Panc1 (cell line): ENCODE measurements around the gene PLEKHG2. TPM values are rescaled to one million over a fixed set of nuclear protein-coding genes. Genes with fewer than 3 reads are reported as not detected.

Experiments
- ATAC-seq: fragments of 200-7000 bp; cut with Tn5 transposase; 2 replicates; pipeline ENCODE4 v1.9.1; 2020; ENCODE audit warnings: mild to moderate bottlenecking, moderate library complexity
- BruUV-seq: library from RNA; stranded (reverse); fragments of 400-500 nt; replicated peaks from 2 replicates; lab custom pipeline; 2021; lab: Mats Ljungman, UMichigan
- CTCF ChIA-PET: fragments of 300-600 bp; sonication (Branson Sonifier 250); formaldehyde crosslinking; loops from one replicate; lab custom pipeline; 2022; ENCODE audit warnings: antibody characterized with exemption; lab: Charles Lee
- POLR2A ChIA-PET: fragments of 300-600 bp; sonication (Branson Sonifier 250); formaldehyde crosslinking; loops from one replicate; lab custom pipeline; 2022; ENCODE audit warnings: antibody characterized with exemption; lab: Charles Lee
- DNase-seq: peaks from one replicate; pipeline ENCODE4 v3.0.0-alpha.2; 2010; ENCODE audit warnings: low read depth, low spot score
- H3K27ac ChIP-seq: 2 replicates; pipeline ENCODE4 v1.5.1; 2011; ENCODE audit warnings: mild to moderate bottlenecking, low read length, inconsistent platforms
- H3K27me3 ChIP-seq: fragments of 200-500 bp; sonication (Bioruptor generic); 2 replicates; pipeline ENCODE4 v1.6.0; 2014; ENCODE audit warnings: low read length, inconsistent platforms; ENCODE audit not compliant: control insufficient read depth, insufficient read depth
- H3K36me3 ChIP-seq: fragments of 200-500 bp; sonication (Bioruptor generic); 2 replicates; pipeline ENCODE4 v1.5.1; 2014; ENCODE audit warnings: inconsistent platforms, mild to moderate bottlenecking, low read length, moderate library complexity; ENCODE audit not compliant: control insufficient read depth, insufficient read depth
- H3K4me1 ChIP-seq: 2 replicates; pipeline ENCODE4 v1.5.1; 2011; ENCODE audit warnings: inconsistent platforms, mild to moderate bottlenecking, low read length, moderate library complexity; ENCODE audit not compliant: control insufficient read depth, insufficient read depth
- H3K4me3 ChIP-seq, 2 experiments: 2 replicates each; pipeline ENCODE4 v1.5.1; 2011 to 2012; ENCODE audit warnings: low read depth in 2 of 2, low read length in 2 of 2, mild to moderate bottlenecking in 2 of 2, inconsistent platforms in 1 of 2, moderate library complexity in 1 of 2
- H3K9me3 ChIP-seq: fragments of 200-500 bp; sonication (Bioruptor generic); 2 replicates; pipeline ENCODE4 v1.5.1; 2014; ENCODE audit warnings: low read depth, mild to moderate bottlenecking, inconsistent platforms, low read length, moderate library complexity; ENCODE audit not compliant: control insufficient read depth, insufficient read depth
- POLR2AphosphoS5 ChIP-seq: IDR thresholded peaks from 2 replicates; pipeline ENCODE4 v1.6.1; 2012; ENCODE audit warnings: mild to moderate bottlenecking, low read depth, low read length, moderate library complexity
- SIN3A ChIP-seq: IDR thresholded peaks from 2 replicates; pipeline ENCODE4 v1.6.1; 2012; ENCODE audit warnings: low read depth, mild to moderate bottlenecking, low read length, moderate library complexity, borderline replicate concordance; ENCODE audit not compliant: insufficient read depth
- TCF7L2 ChIP-seq: IDR thresholded peaks from 2 replicates; pipeline ENCODE4 v1.6.1; 2011; ENCODE audit warnings: mild to moderate bottlenecking, low read depth, low read length, inconsistent platforms
- in situ Hi-C: cut with HindIII; loops from 2 replicates; pipeline ENCODE4 v1.10.0; 2016; ENCODE audit warnings: low sequenced_read_pairs, low pct_unique_long_range_greater_than_20kb
- intact Hi-C: fragments of 100-400 bp; cut with micrococcal nuclease; formaldehyde crosslinking; loops from one replicate; pipeline ENCODE4 v1.10.0; 2022; ENCODE audit not compliant: unreplicated experiment
- total RNA-seq: library from RNA; stranded (reverse); gene quantifications from one replicate; pipeline ENCODE4 v1.2.1, GENCODE V29; 2021; ENCODE audit not compliant: unreplicated experiment
- TF ChIP-seq, protein P1 (sequence below), 2 experiments: IDR thresholded peaks; 2 replicates each; pipeline ENCODE4 v1.6.1; 2011 to 2012; ENCODE audit warnings: low read depth in 2 of 2, control low read depth in 1 of 2, low read length in 1 of 2, mild to moderate bottlenecking in 1 of 2, moderate library complexity in 1 of 2; ENCODE audit not compliant: insufficient read depth in 1 of 2
- TF ChIP-seq, protein P2 (sequence below): fragments of 450-650 bp; IDR thresholded peaks from 2 replicates; pipeline ENCODE4 v1.5.1; 2017; ENCODE audit warnings: mild to moderate bottlenecking

The PLEKHG2 gene
- total RNA-seq, 1 experiment from 2014 or later: 1,988 TPM

DNA sequence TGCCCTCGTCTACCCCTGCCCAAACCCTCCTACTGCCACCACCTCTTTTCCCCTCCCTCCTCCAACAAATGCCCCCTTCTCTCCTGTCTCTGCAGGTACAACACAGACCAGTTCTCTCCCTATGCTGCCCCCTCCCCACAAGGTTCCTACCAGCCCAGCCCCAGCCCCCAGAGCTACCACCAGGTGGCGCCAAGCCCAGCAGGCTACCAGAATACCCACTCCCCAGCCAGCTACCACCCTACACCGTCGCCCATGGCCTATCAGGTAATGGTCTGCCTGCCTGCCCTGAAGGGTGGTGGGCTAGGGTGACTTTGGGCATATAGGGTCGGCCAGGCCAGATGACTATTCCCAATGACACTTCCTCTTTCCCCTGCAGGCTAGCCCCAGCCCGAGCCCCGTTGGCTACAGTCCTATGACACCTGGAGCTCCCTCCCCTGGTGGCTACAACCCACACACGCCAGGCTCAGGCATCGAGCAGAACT lies 61.7 kb downstream of the PLEKHG2 start:
- Histone ChIP-seq H3K36me3 (peaks cover 75% of the 10 kb centered on the region), H3K4me3 (no peak overlapping the region), H3K27ac (no peak overlapping the region), H3K27me3 (no peaks in the 10 kb centered on the region), H3K9me3 (no peaks in the 10 kb centered on the region), H3K4me1 (no peaks in the 10 kb centered on the region)
- TF ChIP-seq SIN3A (no peak), POLR2AphosphoS5 (no peak), TCF7L2 (no peak)
- TF ChIP-seq, protein P1, sequence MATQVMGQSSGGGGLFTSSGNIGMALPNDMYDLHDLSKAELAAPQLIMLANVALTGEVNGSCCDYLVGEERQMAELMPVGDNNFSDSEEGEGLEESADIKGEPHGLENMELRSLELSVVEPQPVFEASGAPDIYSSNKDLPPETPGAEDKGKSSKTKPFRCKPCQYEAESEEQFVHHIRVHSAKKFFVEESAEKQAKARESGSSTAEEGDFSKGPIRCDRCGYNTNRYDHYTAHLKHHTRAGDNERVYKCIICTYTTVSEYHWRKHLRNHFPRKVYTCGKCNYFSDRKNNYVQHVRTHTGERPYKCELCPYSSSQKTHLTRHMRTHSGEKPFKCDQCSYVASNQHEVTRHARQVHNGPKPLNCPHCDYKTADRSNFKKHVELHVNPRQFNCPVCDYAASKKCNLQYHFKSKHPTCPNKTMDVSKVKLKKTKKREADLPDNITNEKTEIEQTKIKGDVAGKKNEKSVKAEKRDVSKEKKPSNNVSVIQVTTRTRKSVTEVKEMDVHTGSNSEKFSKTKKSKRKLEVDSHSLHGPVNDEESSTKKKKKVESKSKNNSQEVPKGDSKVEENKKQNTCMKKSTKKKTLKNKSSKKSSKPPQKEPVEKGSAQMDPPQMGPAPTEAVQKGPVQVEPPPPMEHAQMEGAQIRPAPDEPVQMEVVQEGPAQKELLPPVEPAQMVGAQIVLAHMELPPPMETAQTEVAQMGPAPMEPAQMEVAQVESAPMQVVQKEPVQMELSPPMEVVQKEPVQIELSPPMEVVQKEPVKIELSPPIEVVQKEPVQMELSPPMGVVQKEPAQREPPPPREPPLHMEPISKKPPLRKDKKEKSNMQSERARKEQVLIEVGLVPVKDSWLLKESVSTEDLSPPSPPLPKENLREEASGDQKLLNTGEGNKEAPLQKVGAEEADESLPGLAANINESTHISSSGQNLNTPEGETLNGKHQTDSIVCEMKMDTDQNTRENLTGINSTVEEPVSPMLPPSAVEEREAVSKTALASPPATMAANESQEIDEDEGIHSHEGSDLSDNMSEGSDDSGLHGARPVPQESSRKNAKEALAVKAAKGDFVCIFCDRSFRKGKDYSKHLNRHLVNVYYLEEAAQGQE (IDR thresholded peaks at IDR 0.05; ENCODE audit: insufficient read depth in 1 of 2, low read depth in 2 of 2, low read length in 1 of 2): no peak
- TF ChIP-seq, protein P2, sequence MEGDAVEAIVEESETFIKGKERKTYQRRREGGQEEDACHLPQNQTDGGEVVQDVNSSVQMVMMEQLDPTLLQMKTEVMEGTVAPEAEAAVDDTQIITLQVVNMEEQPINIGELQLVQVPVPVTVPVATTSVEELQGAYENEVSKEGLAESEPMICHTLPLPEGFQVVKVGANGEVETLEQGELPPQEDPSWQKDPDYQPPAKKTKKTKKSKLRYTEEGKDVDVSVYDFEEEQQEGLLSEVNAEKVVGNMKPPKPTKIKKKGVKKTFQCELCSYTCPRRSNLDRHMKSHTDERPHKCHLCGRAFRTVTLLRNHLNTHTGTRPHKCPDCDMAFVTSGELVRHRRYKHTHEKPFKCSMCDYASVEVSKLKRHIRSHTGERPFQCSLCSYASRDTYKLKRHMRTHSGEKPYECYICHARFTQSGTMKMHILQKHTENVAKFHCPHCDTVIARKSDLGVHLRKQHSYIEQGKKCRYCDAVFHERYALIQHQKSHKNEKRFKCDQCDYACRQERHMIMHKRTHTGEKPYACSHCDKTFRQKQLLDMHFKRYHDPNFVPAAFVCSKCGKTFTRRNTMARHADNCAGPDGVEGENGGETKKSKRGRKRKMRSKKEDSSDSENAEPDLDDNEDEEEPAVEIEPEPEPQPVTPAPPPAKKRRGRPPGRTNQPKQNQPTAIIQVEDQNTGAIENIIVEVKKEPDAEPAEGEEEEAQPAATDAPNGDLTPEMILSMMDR: no peak
- peak; percentile 75 for ATAC-seq
- ChIA-PET CTCF (interaction anchor here (0.6 to 3.9 kb wide), 55 partner anchors 10 to 802 kb away, joined by 3 to 134 read pairs (median 9); partner anchors contain the start of genes DLL3, EID2, EID2B and MED29), POLR2A (interaction anchor here (0.5 to 3.5 kb wide), 10 partner anchors 15 to 577 kb away, joined by 4 to 36 read pairs (median 6); partner anchors contain the start of genes EID2B and RPS16)
- no TSS peak for BruUV-seq
- no peak for DNase-seq
- intact Hi-C loops: loop anchor here (1.0 kb wide), 1 partner anchor 58 kb away; the partner anchor contains the start of gene EID2B
- in situ Hi-C loops: no loop called here

DNA sequence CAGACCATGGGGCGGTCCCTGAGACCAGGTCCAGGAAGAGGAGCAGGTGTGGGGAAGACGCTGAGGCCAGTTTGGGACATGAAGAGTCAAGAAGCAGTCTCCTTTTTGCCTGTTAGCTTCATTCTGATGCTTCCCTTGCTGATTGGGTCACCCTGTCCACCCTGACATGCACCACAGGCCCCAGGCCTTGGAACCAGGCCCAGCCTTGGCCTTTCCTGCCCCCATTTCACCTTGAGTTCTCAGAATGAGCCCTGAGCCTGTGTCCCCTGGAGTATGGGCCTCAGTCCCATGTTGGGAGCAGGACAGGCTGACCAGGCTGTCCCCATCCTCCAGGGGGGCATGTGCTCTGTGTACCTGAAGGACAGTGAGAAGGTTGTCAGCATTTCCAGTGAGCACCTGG lies 63.3 kb downstream of the PLEKHG2 start:
- in situ Hi-C loops: no loop called here
- Histone ChIP-seq H3K9me3 (no peaks in the 10 kb centered on the region), H3K27ac (no peak overlapping the region), H3K27me3 (no peaks in the 10 kb centered on the region), H3K4me1 (peaks cover 10% of the 10 kb centered on the region), H3K36me3 (peaks cover 59% of the 10 kb centered on the region), H3K4me3 (no peak overlapping the region)
- no peak for TF ChIP-seq TCF7L2
- TF ChIP-seq, protein P1 (IDR thresholded peaks at IDR 0.05; ENCODE audit: insufficient read depth in 1 of 2, low read depth in 2 of 2, low read length in 1 of 2): no peak
- no peak for TF ChIP-seq POLR2AphosphoS5
- no peak for TF ChIP-seq SIN3A
- TF ChIP-seq, protein P2: no peak
- POLR2A ChIA-PET: interaction anchor here (0.6 to 3.5 kb wide), 15 partner anchors 12 to 118 kb away, joined by 3 to 36 read pairs (median 5); partner anchors contain the start of genes RPS16 and SELENOV
- DNase-seq (no peak), ATAC-seq (no peak)
- CTCF ChIA-PET: interaction anchor here (0.6 to 3.9 kb wide), 28 partner anchors 10 to 289 kb away, joined by 3 to 134 read pairs (median 17); partner anchors contain the start of genes DLL3, EID2, EID2B and PLEKHG2
- intact Hi-C loops: no loop called here
- BruUV-seq: no TSS peak
